SU-DHL-6 (cell line): ENCODE measurements around the gene USF2.

Source experiments
- H2AFZ ChIP-seq: fragments of 200-600 bp; sonication (generic); 2 replicates; pipeline ENCODE4 v1.6.1; 2014; ENCODE audit warnings: low read depth, mild to moderate bottlenecking, moderate library complexity, mixed read lengths, antibody characterized with exemption, low read length; ENCODE audit not compliant: severe bottlenecking
- H3F3A ChIP-seq: fragments of 200-600 bp; shearing (Covaris generic); 2 replicates; pipeline ENCODE4 v1.6.0; 2016; ENCODE audit warnings: antibody characterized with exemption, mild to moderate bottlenecking; ENCODE audit not compliant: insufficient read depth
- H3K27ac ChIP-seq: fragments of 200-600 bp; sonication (generic); 2 replicates; pipeline ENCODE4 v1.5.1; 2016; ENCODE audit warnings: low read depth, mild to moderate bottlenecking, low read length, moderate library complexity, mixed read lengths
- H3K27me3 ChIP-seq: fragments of 200-600 bp; sonication (generic), shearing (Covaris generic); 2 replicates; pipeline ENCODE4 v1.6.0; 2014; ENCODE audit warnings: mild to moderate bottlenecking, low read length
- H3K36me3 ChIP-seq: fragments of 200-600 bp; sonication (generic); 2 replicates; pipeline ENCODE4 v1.6.1; 2014; ENCODE audit warnings: mild to moderate bottlenecking, low read length, mixed read lengths
- H3K4me2 ChIP-seq: fragments of 300-600, 200-600 bp; shearing (Covaris generic), sonication (generic); 2 replicates; pipeline ENCODE4 v1.6.0; 2014; ENCODE audit warnings: low read length, low read depth, mild to moderate bottlenecking; ENCODE audit not compliant: poor library complexity, severe bottlenecking
- H3K4me3 ChIP-seq: fragments of 200-600 bp; sonication (generic); 2 replicates; pipeline ENCODE4 v1.5.1; 2014; ENCODE audit warnings: antibody characterized with exemption, low read length, mild to moderate bottlenecking, mixed read lengths; ENCODE audit not compliant: insufficient read depth, poor library complexity, severe bottlenecking
- H3K79me2 ChIP-seq: fragments of 200-600 bp; sonication (generic); 2 replicates; pipeline ENCODE4 v1.6.1; 2014; ENCODE audit warnings: mild to moderate bottlenecking, low read length, moderate library complexity; ENCODE audit not compliant: insufficient read depth
- H3K9ac ChIP-seq: fragments of 200-600 bp; sonication (generic); 2 replicates; pipeline ENCODE4 v1.7.0; 2014; ENCODE audit warnings: mild to moderate bottlenecking, low read length
- H3K9me2 ChIP-seq: fragments of 200-600 bp; sonication (generic); replicated peaks from 2 replicates; pipeline ENCODE4 v1.6.1; 2014; ENCODE audit warnings: low read length; ENCODE audit not compliant: insufficient read depth
- H3K9me3 ChIP-seq: fragments of 200-600 bp; sonication (generic); 2 replicates; pipeline ENCODE4 v1.6.1; 2014; ENCODE audit warnings: low read length, mixed read lengths; ENCODE audit not compliant: insufficient read depth
- H4K20me1 ChIP-seq: fragments of 200-600 bp; sonication (generic); 2 replicates; pipeline ENCODE4 v1.6.1; 2014; ENCODE audit warnings: low read depth, mild to moderate bottlenecking, antibody characterized with exemption, low read length, moderate library complexity, mixed read lengths
- EZH2phosphoT487 ChIP-seq: fragments of 200-600 bp; sonication (generic), shearing (Covaris generic); conservative IDR thresholded peaks from 2 replicates; pipeline ENCODE4 v1.6.1; 2018; ENCODE audit warnings: mild to moderate bottlenecking, antibody characterized with exemption, low read length, moderate library complexity, mixed read lengths
- TF ChIP-seq, protein P1 (sequence below): fragments of 200-600 bp; sonication (generic); IDR thresholded peaks from one replicate; pipeline ENCODE4 v1.5.1; 2017; ENCODE audit warnings: antibody characterized with exemption, mild to moderate bottlenecking, low read length, moderate library complexity; ENCODE audit not compliant: insufficient read depth, poor library complexity, severe bottlenecking

Gene USF2

GRCh38 chr19:35290381-35291127 lies 21.8 kb downstream of the USF2 start:
- no peaks in the 10 kb centered on the region for H3K9me2 ChIP-seq
- no peak overlapping the region for H3K9ac ChIP-seq
- no peaks in the 10 kb centered on the region for H3K36me3 ChIP-seq
- no peak overlapping the region for H3K27ac ChIP-seq
- TF ChIP-seq, protein P1, sequence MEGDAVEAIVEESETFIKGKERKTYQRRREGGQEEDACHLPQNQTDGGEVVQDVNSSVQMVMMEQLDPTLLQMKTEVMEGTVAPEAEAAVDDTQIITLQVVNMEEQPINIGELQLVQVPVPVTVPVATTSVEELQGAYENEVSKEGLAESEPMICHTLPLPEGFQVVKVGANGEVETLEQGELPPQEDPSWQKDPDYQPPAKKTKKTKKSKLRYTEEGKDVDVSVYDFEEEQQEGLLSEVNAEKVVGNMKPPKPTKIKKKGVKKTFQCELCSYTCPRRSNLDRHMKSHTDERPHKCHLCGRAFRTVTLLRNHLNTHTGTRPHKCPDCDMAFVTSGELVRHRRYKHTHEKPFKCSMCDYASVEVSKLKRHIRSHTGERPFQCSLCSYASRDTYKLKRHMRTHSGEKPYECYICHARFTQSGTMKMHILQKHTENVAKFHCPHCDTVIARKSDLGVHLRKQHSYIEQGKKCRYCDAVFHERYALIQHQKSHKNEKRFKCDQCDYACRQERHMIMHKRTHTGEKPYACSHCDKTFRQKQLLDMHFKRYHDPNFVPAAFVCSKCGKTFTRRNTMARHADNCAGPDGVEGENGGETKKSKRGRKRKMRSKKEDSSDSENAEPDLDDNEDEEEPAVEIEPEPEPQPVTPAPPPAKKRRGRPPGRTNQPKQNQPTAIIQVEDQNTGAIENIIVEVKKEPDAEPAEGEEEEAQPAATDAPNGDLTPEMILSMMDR, result no peak
- no peak for TF ChIP-seq EZH2phosphoT487
- H4K20me1 ChIP-seq, result no peaks in the 10 kb centered on the region
- H3K79me2 ChIP-seq, result no peaks in the 10 kb centered on the region
- H3K4me2 ChIP-seq, result no peak overlapping the region
- H2AFZ ChIP-seq, result no peak overlapping the region
- no peaks in the 10 kb centered on the region for H3K9me3 ChIP-seq
- peaks cover 14% of the 10 kb centered on the region for H3F3A ChIP-seq
- H3K4me3 ChIP-seq, result no peak overlapping the region
- H3K27me3 ChIP-seq, result no peaks in the 10 kb centered on the region

DNA sequence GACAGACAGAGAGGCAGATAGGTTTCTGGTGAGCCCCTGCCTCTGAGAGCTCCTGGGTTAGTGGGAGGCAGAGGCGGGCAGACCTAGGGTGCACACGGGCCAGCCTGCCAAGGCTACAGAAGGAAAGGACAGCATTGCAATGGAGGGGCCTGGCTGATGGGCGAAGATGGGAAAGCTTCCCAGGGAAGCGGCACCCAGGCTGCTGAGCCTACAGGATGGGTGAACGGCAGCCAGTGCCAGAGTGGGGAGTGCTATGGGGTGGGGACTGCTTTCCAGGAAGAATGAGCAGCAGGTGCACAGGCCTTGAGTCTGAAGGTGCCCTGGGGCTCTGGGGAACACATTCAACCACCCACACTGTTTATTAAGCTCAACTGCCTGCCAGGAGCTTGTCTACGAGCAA lies 22.5 kb downstream of the USF2 start:
- Histone ChIP-seq H3K4me2 (no peak overlapping the region), H3K27ac (no peak overlapping the region), H3K9me3 (no peaks in the 10 kb centered on the region), H3K4me3 (no peak overlapping the region), H3K9me2 (no peaks in the 10 kb centered on the region), H3F3A (peaks cover 21% of the 10 kb centered on the region), H3K27me3 (no peaks in the 10 kb centered on the region), H2AFZ (no peak overlapping the region), H3K36me3 (no peaks in the 10 kb centered on the region), H4K20me1 (no peaks in the 10 kb centered on the region), H3K79me2 (no peaks in the 10 kb centered on the region), H3K9ac (no peak overlapping the region)
- TF ChIP-seq, protein P1, result no peak
- TF ChIP-seq EZH2phosphoT487, result no peak

DNA sequence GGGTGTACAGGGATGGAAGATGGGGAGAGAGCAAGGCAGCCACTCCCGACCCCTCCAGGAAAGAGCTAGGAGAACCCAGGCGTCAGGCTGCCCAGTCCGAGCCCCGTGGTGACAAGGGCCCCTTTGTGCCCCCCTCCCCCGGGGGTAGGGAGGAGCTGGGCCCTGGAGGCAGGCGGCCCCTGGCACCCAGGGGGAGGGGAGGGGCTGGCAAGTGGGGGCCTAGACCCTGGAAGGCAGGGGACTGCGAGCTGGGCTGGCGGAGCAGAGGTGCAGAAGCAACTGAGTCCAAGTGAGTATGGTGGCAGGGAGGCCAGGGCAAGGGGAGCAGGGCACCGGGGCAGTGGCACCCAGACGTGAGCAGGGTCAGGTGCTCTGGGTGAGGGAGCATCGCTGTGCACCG lies 23.2 kb downstream of the USF2 start, which contains the start of gene MAG:
MAG (plus strand) TSS at position 246 of the 400 bp plus-strand sequence. CDS start 3,248 bp downstream, outside the sequence.
- TF ChIP-seq, protein P1, result no peak
- TF ChIP-seq EZH2phosphoT487, result no peak
- Histone ChIP-seq H3K27me3 (no peaks in the 10 kb centered on the region), H3K27ac (no peak within 1 kb of the TSS), H3K9ac (no peak within 1 kb of the TSS), H3K36me3 (no peaks in the 10 kb centered on the region), H2AFZ (no peak within 1 kb of the TSS), H3K4me3 (no peak within 1 kb of the TSS), H3K9me2 (no peaks in the 10 kb centered on the region), H4K20me1 (no peaks in the 10 kb centered on the region), H3K79me2 (no peaks in the 10 kb centered on the region), H3K9me3 (no peaks in the 10 kb centered on the region), H3K4me2 (no peak within 1 kb of the TSS), H3F3A (peaks cover 28% of the 10 kb centered on the region)
